Measurements from ENCODE around the gene SNX25. TPM values are rescaled to one million over a fixed set of nuclear protein-coding genes. Genes with fewer than 3 reads are reported as not detected.

SNX25 gene
- total and polyA plus RNA-seq, 10 of the 15 experiments (the other 5 are each of a cell fraction or from before 2014, with no cell fraction given): 11.2 to 117 (median 62.8) TPM

- no peak for ATAC-seq
Observed at GRCh38 chr4:185335579-185335978, 126.2 kb downstream of the SNX25 start.

More at GRCh38 chr4:185335579-185335978, 126.2 kb downstream of the SNX25 start:
- no TSS peak for BruUV-seq (replicated peaks)
- Histone ChIP-seq H3K27ac (ENCODE audit: control insufficient read depth, insufficient read depth) (no peak overlapping the region), H3K9ac (ENCODE audit: control insufficient read depth, insufficient read depth, low read length) (no peak overlapping the region), H3K9me3 (replicated peaks; ENCODE audit: control insufficient read depth, insufficient read depth, low read length) (peaks cover 3% of the 10 kb centered on the region), H3K36me3 (ENCODE audit: control insufficient read depth in 2 of 2, insufficient read depth in 2 of 2, low read length in 1 of 2) (peaks cover 2 to 20% of the 10 kb centered on the region in 2 experiments), H4K20me1 (ENCODE audit: control insufficient read depth, insufficient read depth) (no peaks in the 10 kb centered on the region), H3K4me2 (ENCODE audit: control insufficient read depth, insufficient read depth) (no peak overlapping the region), H3K79me2 (ENCODE audit: control insufficient read depth, insufficient read depth, low read length) (peaks cover 19% of the 10 kb centered on the region), H3K4me1 (ENCODE audit: control insufficient read depth, insufficient read depth, low read length) (peaks cover 54% of the 10 kb centered on the region), H3K4me3 (no peak overlapping the region), H3K27me3 (replicated peaks in 1 of 2; ENCODE audit: control insufficient read depth in 2 of 2, insufficient read depth in 2 of 2, low read length in 1 of 2) (no peaks in the 10 kb centered on the region), H2AFZ (ENCODE audit: control insufficient read depth, low read depth, low read length) (no peak overlapping the region)
- ChIA-PET POLR2A (interaction anchor here (0.6 to 1.1 kb wide), 3 partner anchors 24 to 63 kb away, joined by 3 read pairs; no protein-coding TSS in a partner anchor), SMC1A (ENCODE audit: uncharacterized antibody, unreplicated experiment) (interaction anchor here (0.9 to 10.4 kb wide), 4 partner anchors 10 to 60 kb away, joined by 3 to 132 read pairs (median 5); partner anchors contain the start of gene LRP2BP), CTCF (interaction anchor here (0.7 to 1.2 kb wide), 2 partner anchors 26 to 131 kb away, joined by 3 to 5 read pairs; no protein-coding TSS in a partner anchor), RAD21 (ENCODE audit: unreplicated experiment) (no interaction called here)
- intact Hi-C loops (cut with micrococcal nuclease; ENCODE audit: unreplicated experiment) (no loop called here), in situ Hi-C loops (cut with MboI) (no loop called here)
- TF ChIP-seq PBX3 (IDR thresholded peaks at IDR 0.05; ENCODE audit: insufficient replicate concordance, low read depth, low read length) (no peak), JUND (IDR thresholded peaks at IDR 0.05; ENCODE audit: low read depth, low read length) (no peak), POU2F2 (IDR thresholded peaks at IDR 0.05; ENCODE audit: borderline replicate concordance, low read depth, low read length) (no peak), RAD51 (IDR thresholded peaks at IDR 0.05) (no peak), USF1 (IDR thresholded peaks at IDR 0.05; ENCODE audit: borderline replicate concordance, extremely low read length, insufficient read depth, low read depth, low read length) (no peak), MYC (IDR thresholded peaks at IDR 0.05; ENCODE audit: insufficient read depth, insufficient read length, insufficient replicate concordance, low read length, severe bottlenecking) (no peak), STAT1 (conservative IDR thresholded peaks at IDR 0.05) (no peak), ZBED1 (IDR thresholded peaks at IDR 0.05; ENCODE audit: borderline replicate concordance) (no peak), FOXM1 (IDR thresholded peaks at IDR 0.05; ENCODE audit: low read depth, low read length) (no peak), HDAC2 (IDR thresholded peaks at IDR 0.05) (no peak), RELA (IDR thresholded peaks at IDR 0.05; ENCODE audit: borderline replicate concordance, partially characterized antibody) (no peak), PML (IDR thresholded peaks at IDR 0.05; ENCODE audit: low read length) (no peak)
- no peak for FAIRE-seq
- 95% methylated on average over 1 of the region's 1 CpG for WGBS (ENCODE audit: insufficient coverage, insufficient replicate concordance, low lambda C conversion rate, missing lambda C conversion rate)
- no peak for DNase-seq (ENCODE audit: low read depth, low spot score)
